Mucosa of descending colon (tissue), 3 donors: ENCODE results near the gene CD68. TPM values are rescaled to one million over a fixed set of nuclear protein-coding genes. Genes with fewer than 3 reads are reported as not detected.

Experiments used
- ATAC-seq: fragments of 200-7000 bp; cut with Tn5 transposase; one replicate; pipeline ENCODE4 v1.9.1; 2020; ENCODE audit warnings: mild to moderate bottlenecking, moderate library complexity
- DNase-seq, 3 donors: peaks; one replicate each; pipeline ENCODE4 v3.0.0-alpha.2; 2020
- H3K36me3 ChIP-seq: fragments of 200-600 bp; one replicate; pipeline ENCODE4 v1.8.0; 2021; ENCODE audit warnings: low read depth, mild to moderate bottlenecking
- H3K4me1 ChIP-seq: fragments of 200-600 bp; one replicate; pipeline ENCODE4 v1.8.0; 2021; ENCODE audit warnings: low read depth, mild to moderate bottlenecking
- H3K4me3 ChIP-seq: fragments of 200-600 bp; one replicate; pipeline ENCODE4 v1.8.0; 2021; ENCODE audit warnings: mild to moderate bottlenecking
- H3K9me3 ChIP-seq: fragments of 200-600 bp; one replicate; pipeline ENCODE4 v1.8.0; 2021; ENCODE audit warnings: mild to moderate bottlenecking
- intact Hi-C, 2 donors: fragments of 100-400 bp; cut with DNase I in 1 of 2; cut with micrococcal nuclease in 1 of 2; formaldehyde crosslinking; loops; one replicate each; pipeline versions ENCODE4 v1.11.0 to v1.11.1; 2022; cut with DNase I, micrococcal nuclease
- total RNA-seq, 3 donors: library from RNA; stranded (reverse); fragmentation: NEBNext Ultra II Directional in 2 of 3; extraction: Animal tissue kit (Norgen Biotek cat#: 25700) in 2 of 3; gene quantifications; one replicate each; pipeline versions ENCODE4 v1.2.1 to v1.2.4, GENCODE V29; 2021 to 2023
- TF ChIP-seq, protein P1 (sequence below): fragments of 200-600 bp; IDR thresholded peaks from one replicate; pipeline ENCODE4 v1.8.0; 2022; ENCODE audit warnings: antibody characterized with exemption, mild to moderate bottlenecking
- donor health status: DM: no; HTN: no; CAD: no; lungs with moderate emphysema.
- donor health status: DM: no; HTN: no; CAD: no.
- donor health status: DM: no; HTN: yes; CAD: no.

CD68 gene
- total RNA-seq, 3 donors from 2014 or later, result 41.4 to 91.9 (median 50.7) TPM

- H3K4me3 ChIP-seq, result no peak overlapping the region
- H3K36me3 ChIP-seq, result peaks cover 9% of the 10 kb centered on the region
- H3K4me1 ChIP-seq, result peaks cover 12% of the 10 kb centered on the region
- ATAC-seq (no peak), DNase-seq (no peak)
- intact Hi-C loops, result no loop called here
- TF ChIP-seq, protein P1, sequence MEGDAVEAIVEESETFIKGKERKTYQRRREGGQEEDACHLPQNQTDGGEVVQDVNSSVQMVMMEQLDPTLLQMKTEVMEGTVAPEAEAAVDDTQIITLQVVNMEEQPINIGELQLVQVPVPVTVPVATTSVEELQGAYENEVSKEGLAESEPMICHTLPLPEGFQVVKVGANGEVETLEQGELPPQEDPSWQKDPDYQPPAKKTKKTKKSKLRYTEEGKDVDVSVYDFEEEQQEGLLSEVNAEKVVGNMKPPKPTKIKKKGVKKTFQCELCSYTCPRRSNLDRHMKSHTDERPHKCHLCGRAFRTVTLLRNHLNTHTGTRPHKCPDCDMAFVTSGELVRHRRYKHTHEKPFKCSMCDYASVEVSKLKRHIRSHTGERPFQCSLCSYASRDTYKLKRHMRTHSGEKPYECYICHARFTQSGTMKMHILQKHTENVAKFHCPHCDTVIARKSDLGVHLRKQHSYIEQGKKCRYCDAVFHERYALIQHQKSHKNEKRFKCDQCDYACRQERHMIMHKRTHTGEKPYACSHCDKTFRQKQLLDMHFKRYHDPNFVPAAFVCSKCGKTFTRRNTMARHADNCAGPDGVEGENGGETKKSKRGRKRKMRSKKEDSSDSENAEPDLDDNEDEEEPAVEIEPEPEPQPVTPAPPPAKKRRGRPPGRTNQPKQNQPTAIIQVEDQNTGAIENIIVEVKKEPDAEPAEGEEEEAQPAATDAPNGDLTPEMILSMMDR, result no peak
- no peaks in the 10 kb centered on the region for H3K9me3 ChIP-seq
Measured at GRCh38 chr17:7569571-7569970, 9.9 kb upstream of the CD68 start.

DNA sequence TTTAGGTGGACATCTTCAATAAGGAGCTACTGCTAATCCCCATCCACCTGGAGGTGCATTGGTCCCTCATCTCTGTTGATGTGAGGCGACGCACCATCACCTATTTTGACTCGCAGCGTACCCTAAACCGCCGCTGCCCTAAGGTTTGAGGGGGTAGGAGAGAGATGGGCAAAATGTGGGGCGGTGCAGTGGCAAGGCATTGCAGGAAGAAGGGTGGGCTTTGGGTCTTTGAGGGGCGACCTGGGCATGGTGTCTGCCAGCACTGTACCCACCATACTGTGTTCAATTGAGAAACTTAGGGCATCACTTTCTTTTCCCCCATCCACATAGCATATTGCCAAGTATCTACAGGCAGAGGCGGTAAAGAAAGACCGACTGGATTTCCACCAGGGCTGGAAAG lies 9.1 kb upstream of the CD68 start:
- DNase-seq, result peak in 1 of 3 donors; percentile 33
- ATAC-seq, result no peak
- TF ChIP-seq, protein P1, result no peak
- Histone ChIP-seq H3K9me3 (no peaks in the 10 kb centered on the region), H3K4me3 (no peak overlapping the region), H3K36me3 (peaks cover 10% of the 10 kb centered on the region), H3K4me1 (peaks cover 19% of the 10 kb centered on the region)
- intact Hi-C loops, result no loop called here

- Histone ChIP-seq H3K9me3 (no peaks in the 10 kb centered on the region), H3K4me1 (peaks cover 22% of the 10 kb centered on the region), H3K4me3 (peak overlapping the region; percentile 100), H3K36me3 (peaks cover 12% of the 10 kb centered on the region)
- TF ChIP-seq, protein P1, result no peak
- no peak for DNase-seq
- intact Hi-C loops, result no loop called here
- ATAC-seq, result no peak
Measured at GRCh38 chr17:7572338-7572587, 7.2 kb upstream of the CD68 start.

DNA sequence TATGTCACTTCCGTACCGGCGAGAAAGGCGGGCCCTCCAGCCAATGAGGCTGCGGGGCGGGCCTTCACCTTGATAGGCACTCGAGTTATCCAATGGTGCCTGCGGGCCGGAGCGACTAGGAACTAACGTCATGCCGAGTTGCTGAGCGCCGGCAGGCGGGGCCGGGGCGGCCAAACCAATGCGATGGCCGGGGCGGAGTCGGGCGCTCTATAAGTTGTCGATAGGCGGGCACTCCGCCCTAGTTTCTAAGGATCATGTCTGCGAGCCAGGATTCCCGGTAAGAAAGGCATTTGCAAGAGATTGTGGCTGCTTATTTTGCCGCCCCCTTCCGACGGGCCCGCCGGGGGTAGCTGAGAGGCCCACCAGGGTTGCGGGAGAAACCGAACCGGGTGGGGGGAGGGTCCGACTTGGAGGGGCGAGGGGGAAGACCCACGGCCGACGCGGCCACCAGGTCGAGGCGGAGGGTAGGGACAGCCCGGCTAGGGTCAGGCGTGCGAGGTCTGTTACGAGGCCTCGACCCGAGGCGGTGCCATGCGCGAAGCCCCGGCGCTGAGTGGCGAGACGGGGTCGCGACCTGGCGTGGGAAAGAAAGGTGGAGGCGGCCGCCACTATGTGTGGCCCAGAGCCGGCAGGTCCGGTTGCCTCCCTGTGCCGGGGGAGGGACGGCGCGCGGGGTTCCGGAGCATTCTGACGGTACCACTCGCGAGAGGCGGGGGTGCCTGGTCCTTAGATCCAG lies 6.7 kb upstream of the CD68 start:
- ATAC-seq (peak; percentile 93), DNase-seq (peak; percentile 99 to 100 (median 100))
- Histone ChIP-seq H3K9me3 (no peaks in the 10 kb centered on the region), H3K4me1 (peaks cover 24% of the 10 kb centered on the region), H3K4me3 (peak overlapping the region; percentile 100), H3K36me3 (peaks cover 16% of the 10 kb centered on the region)
- intact Hi-C loops, result no loop called here
- TF ChIP-seq, protein P1, result peak; percentile 20

DNA sequence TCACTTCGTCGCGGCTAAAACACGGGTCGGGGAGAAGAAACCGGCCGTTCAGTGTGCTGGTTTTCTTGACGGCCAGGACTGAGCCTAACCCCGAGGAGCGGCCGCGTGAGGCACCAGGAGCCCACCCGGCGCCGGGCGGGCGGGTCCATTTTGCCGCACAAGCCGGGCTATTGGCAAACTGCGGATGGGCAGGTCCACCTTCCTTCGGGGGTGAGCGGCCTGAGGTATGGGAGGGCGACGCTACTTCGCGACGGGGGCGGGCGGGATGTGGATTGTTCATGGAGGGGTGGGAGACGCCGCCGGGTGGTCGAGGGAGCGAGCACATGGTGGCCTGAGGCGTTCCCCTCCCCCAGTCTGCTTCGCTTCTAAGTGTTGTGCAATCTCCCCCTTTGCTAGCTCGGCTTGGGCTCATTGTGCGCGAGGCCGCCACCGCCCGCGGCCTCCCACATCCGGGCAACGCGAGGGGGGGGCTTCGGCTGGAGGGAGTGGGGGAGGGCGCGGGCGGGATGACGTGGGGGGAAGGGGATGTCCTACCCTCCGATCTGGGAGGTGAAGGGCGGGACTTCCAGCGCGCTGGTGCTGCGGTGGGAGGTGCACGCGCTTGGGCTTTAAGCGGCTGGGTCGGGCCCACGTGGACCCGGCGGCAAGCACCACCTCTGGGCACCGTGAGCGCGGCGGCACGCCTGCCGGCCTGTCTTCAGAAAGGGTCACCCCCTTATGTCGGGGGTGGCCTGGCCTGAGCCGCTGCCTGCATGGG lies 5.9 kb upstream of the CD68 start:
- H3K9me3 ChIP-seq, result no peaks in the 10 kb centered on the region
- peak overlapping the region; percentile 100 for H3K4me3 ChIP-seq
- H3K4me1 ChIP-seq, result peaks cover 28% of the 10 kb centered on the region
- H3K36me3 ChIP-seq, result peaks cover 22% of the 10 kb centered on the region
- ATAC-seq, result peak; percentile 66
- TF ChIP-seq, protein P1, result no peak
- intact Hi-C loops, result no loop called here
- DNase-seq, result peak; percentile 88 to 95 (median 91)
